HG03108 (cell line): Measurements from ENCODE around the gene ZNF490.
"Not testable (repeated sequence)": the region's sequence is repeated elsewhere in the genome, so short reads cannot be mapped to it uniquely, and the experiment has no call there.

ENCODE experiments used
- ATAC-seq: cut with Tn5 transposase; IDR thresholded peaks from one replicate; pipeline ENCODE4 v1.9.1; 2021; ENCODE audit warnings: moderate library complexity; ENCODE audit not compliant: unreplicated experiment

Gene ZNF490

GRCh38 chr19:12623361-12624031, 12.9 kb upstream of the ZNF490 start:
- ATAC-seq: no peak

GRCh38 chr19:12621253-12622024, 10.8 kb upstream of the ZNF490 start:
- ATAC-seq: not testable (repeated sequence)

- ATAC-seq: no peak
Measured at GRCh38 chr19:12617646-12618045, 7.0 kb upstream of the ZNF490 start.

DNA sequence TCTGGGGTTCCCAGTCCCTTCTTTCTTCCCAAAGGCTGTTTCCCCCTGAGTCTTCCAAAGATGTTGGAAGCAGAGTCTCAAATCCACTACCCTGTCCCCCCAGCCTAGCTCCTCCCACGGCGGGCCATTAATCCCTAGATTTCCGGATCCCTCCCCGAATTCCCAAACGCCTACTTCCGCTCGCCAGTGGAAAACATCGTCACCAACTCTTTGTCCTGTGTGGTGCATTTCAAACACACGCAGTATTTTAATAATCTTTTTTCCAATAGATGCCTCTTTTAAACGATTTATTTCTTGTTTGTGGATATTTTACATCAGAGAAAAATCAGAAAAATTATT, 717 bp upstream of the ZNF490 start:
- no peak for ATAC-seq

DNA sequence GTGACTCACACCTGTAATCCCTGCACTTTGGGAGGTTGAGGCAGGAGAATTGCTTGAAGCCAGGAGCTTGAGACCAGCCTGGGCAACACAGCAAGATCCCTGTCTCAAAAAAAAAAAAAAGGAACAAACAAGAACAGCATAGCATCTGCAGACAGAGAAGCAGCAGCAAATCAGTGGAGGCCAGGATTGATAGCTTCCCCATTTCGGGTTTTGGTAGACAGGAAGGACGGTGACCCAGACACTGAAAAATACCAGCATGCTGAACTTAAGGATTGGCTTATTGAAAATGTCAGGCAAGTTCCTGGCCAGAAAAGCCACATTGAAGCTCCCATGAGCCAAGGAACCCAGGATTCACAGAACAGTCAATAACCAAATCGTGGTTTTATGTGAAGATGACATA, 3.0 kb downstream of the ZNF490 start:
- no peak for ATAC-seq

DNA sequence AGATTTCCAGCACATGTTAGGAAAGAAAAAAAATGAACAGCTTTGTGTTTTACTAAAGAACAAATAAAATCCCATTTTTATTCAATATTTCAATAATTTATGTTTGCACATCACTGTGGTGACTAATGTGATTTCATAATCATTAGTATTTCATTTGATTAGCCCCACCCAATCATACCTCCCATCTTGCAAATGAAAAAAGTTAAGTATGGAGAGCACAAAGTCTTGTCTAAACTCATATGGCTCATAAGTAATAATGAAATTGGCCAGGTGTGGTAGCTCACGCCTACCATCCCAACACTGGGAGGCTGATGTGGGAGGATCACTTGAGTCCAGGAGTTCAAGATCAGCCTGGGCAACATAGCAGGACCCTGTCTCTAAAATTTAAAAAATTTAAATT, 3.8 kb downstream of the ZNF490 start:
- ATAC-seq: no peak

DNA sequence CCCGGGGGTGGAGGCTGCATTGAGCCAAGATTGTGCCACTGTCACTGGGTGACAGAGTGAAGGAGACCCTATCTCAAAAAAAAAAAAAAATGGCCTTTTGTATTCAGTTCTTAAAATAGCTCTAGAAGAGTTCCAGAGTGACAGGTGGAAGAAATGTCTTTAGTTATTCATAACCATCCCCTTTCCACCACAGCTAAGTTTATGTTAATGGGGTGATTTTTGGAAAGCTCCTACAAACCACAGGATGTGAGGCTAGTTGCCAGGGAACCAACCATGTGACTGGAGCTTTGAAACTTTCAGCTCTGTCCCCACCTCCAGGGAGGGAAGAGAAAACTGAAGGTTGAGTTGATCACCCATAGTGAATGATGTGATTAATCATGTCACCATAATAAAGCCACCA, 6.9 kb downstream of the ZNF490 start:
- ATAC-seq: peak; percentile 77

- no peak for ATAC-seq
Measured at GRCh38 chr19:12597594-12597993, 13.0 kb downstream of the ZNF490 start.

DNA sequence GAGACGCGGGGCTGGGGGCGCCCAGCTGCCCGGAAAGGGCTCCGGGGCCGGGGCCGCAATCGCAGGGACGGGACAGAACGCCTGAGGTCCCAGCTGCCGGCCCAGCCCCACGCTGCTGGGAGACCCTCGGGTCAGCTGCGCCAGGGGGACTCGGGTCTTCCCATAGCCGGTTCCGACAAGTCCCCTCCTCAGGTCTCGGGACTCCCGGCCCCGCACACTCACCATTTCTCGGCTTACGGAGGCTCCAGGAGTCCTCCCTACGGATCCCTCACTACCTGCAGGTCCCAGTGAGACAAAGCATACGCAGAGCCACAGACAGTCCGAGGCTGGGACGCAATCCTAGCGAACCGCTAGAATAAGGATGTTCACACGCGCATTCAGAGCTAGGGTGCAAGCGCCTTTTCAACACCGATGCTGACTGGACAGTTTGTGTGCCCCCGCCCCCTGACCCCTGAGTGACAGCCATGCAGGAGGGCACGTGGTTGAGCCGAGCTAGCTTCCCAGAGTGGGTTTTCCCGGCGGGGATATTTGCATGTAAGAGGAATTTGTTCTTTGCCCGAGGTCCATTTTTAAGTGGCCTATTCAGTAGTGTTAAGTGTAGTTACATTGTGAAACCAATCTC, 13.6 kb downstream of the ZNF490 start:
- no peak for ATAC-seq

DNA sequence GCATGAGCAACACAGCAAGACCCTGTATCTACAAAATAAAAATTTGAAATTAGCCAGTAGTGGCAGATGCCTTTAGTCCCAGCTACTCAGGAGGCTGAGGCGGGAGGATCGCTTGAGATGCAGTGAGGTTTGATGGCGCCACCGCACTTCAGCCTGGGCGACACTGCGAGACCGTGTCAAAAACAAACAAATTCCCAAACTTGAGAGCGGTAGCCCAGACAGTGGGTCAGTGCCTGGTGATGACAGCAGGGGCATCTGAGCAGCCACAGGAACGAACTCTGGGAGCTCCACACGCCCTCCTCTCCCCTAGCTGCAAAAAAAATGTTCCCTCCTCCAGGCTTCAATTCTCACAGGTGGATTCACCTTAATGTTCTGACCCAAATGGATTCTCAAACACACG, 14.1 kb downstream of the ZNF490 start:
- ATAC-seq: no peak

DNA sequence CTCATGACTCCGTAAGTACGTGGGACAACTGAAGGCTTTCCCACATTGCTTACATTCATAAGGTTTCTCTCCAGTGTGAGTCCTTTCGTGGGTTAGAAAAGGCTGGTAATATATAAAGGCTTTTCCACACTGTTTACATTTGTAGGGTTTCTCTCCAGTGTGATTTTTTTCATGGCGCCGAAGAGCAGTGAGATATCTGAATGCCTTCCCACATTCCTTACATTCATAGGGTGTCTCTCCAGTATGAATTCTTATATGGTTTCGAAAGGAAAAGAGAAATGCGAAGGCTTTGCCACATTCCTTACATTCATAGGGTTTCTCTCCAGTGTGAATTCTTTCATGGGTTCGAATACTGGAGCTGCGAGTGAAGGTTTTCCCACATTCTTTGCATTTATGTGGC, 29.5 kb downstream of the ZNF490 start:
- ATAC-seq: no peak

- no peak for ATAC-seq
Measured at GRCh38 chr19:12580180-12580694, 30.4 kb downstream of the ZNF490 start.

DNA sequence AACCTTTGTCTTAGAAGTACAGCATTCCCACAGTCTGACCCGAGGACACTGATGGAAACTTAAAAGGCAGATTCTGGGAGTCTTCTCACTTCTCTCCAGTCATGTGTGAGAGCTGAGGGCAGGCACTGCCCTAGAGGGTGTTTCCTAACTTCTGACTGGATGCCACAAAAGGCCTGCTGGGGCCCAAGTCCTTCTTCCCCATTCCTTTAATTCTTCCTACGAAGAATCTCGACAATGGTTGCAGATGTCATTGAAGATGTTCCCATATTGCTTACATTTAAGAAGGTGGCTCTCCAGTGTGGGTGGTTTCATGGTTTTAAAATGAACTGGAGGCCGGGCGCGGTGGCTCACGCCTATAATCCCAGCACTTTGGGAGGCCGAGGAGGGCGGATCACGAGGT, 32.0 kb downstream of the ZNF490 start:
- no peak for ATAC-seq

GRCh38 chr19:12574036-12574435, 36.6 kb downstream of the ZNF490 start:
- ATAC-seq: no peak

DNA sequence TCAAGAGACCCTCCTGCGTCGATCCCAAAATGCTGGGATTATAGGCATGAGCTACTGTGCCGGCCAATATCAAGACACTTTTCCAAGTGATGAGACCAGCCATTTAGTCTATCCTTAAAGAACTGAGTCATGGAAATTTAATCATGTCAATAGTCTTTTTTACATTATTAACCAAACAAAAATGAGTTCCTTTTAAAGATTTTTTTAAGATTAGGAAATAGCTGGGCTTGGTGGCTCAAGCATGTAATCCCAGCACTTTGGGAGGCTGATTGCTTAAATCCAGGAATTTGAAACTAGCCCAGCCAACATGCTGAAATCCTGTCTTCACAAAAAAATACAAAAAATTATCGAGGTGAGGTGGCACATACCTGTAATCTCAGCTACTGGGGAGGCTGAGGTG, 42.7 kb downstream of the ZNF490 start:
- no peak for ATAC-seq

GRCh38 chr19:12566380-12566779, 44.2 kb downstream of the ZNF490 start:
- ATAC-seq: not testable (repeated sequence)

GRCh38 chr19:12564016-12564664, 46.5 kb downstream of the ZNF490 start:
- no peak for ATAC-seq

GRCh38 chr19:12555456-12555930, 55.1 kb downstream of the ZNF490 start:
- ATAC-seq: no peak

- peak; percentile 98 for ATAC-seq
Measured at GRCh38 chr19:12551060-12551832, 59.4 kb downstream of the ZNF490 start, which contains the start of gene ZNF564. Gene ZNF564 (minus strand): TSS chr19:12551482. CDS start chr19:12551332, 150 bp downstream.

DNA sequence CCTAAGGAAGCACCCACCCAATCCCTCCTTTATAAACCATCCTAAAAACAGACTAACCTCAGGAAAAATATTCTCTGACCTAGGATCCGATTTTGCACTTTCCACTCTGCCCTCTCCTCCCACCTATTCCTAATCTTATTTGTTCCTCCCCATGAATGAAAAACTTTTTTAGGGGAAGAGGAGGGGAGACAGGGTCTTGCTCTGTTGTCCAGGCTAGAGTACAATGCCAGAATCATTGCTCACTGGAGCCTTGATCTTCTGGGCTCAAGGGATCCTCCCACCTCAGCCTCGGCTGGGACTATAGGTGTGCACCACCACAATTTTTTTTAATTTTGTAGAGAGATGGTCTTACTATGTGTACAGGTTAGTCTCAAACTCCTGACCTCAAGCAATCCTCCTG, 63.7 kb downstream of the ZNF490 start:
- ATAC-seq: no peak
